ENCODE results near the gene FOXJ2.
"Not testable (repeated sequence)": the region's sequence is repeated elsewhere in the genome, so short reads cannot be mapped to it uniquely, and the experiment has no call there.

The FOXJ2 gene

DNA sequence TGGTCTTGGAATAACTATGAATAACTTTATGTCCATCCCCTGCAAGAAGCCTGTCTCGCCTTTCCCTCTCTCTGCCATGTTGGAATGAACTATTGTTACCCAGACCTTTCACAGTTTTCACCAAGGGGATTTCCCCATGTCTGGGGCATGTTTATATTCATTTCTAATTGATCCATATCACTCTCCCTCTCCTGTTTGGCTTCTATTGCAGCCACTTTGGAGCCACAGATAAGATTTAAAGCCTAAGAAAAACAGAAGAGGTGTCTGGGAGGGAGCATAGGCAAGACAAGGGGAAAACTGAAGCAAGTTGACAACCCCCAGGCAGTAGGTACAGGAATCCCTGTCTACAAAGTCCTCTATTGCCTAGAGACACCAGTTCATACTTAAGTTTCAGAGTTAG, 41.0 kb upstream of the FOXJ2 start:
- peak overlapping the region; percentile 99 for H3K27ac ChIP-seq
- no peaks in the 10 kb centered on the region for H3K9me3 ChIP-seq
- no peaks in the 10 kb centered on the region for H3K27me3 ChIP-seq
- peak overlapping the region in 1 of 2 experiments; percentile 57 for H3K4me3 ChIP-seq (ENCODE audit: low read depth in 1 of 2, low read length in 1 of 2)
- H3K4me1 ChIP-seq (ENCODE audit: control insufficient read depth in 1 of 2, insufficient read depth in 1 of 2, low read depth in 1 of 2, low read length in 1 of 2) = peaks cover 90 to 92% of the 10 kb centered on the region in 2 experiments
- TF ChIP-seq, protein P1, sequence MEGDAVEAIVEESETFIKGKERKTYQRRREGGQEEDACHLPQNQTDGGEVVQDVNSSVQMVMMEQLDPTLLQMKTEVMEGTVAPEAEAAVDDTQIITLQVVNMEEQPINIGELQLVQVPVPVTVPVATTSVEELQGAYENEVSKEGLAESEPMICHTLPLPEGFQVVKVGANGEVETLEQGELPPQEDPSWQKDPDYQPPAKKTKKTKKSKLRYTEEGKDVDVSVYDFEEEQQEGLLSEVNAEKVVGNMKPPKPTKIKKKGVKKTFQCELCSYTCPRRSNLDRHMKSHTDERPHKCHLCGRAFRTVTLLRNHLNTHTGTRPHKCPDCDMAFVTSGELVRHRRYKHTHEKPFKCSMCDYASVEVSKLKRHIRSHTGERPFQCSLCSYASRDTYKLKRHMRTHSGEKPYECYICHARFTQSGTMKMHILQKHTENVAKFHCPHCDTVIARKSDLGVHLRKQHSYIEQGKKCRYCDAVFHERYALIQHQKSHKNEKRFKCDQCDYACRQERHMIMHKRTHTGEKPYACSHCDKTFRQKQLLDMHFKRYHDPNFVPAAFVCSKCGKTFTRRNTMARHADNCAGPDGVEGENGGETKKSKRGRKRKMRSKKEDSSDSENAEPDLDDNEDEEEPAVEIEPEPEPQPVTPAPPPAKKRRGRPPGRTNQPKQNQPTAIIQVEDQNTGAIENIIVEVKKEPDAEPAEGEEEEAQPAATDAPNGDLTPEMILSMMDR (IDR thresholded peaks at IDR 0.05) = no peak
- H3K36me3 ChIP-seq = no peaks in the 10 kb centered on the region

- H3K27ac ChIP-seq = peak overlapping the region; percentile 83
- H3K27me3 ChIP-seq = no peaks in the 10 kb centered on the region
- H3K4me3 ChIP-seq (ENCODE audit: low read depth in 1 of 2, low read length in 1 of 2) = peak overlapping the region; percentile 8 to 23
- peaks cover 57 to 59% of the 10 kb centered on the region in 2 experiments for H3K4me1 ChIP-seq (ENCODE audit: control insufficient read depth in 1 of 2, insufficient read depth in 1 of 2, low read depth in 1 of 2, low read length in 1 of 2)
- no peaks in the 10 kb centered on the region for H3K36me3 ChIP-seq
- TF ChIP-seq, protein P1 (IDR thresholded peaks at IDR 0.05) = no peak
- H3K9me3 ChIP-seq = no peaks in the 10 kb centered on the region
These were observed 37.7 kb upstream of the FOXJ2 start for GRCh38 chr12:7994731-7995205.

- Histone ChIP-seq H3K4me1 (ENCODE audit: control insufficient read depth in 1 of 2, insufficient read depth in 1 of 2, low read depth in 1 of 2, low read length in 1 of 2) (peaks cover 51 to 53% of the 10 kb centered on the region in 2 experiments), H3K27ac (peak overlapping the region; percentile 83), H3K36me3 (no peaks in the 10 kb centered on the region), H3K9me3 (no peaks in the 10 kb centered on the region), H3K27me3 (no peaks in the 10 kb centered on the region), H3K4me3 (ENCODE audit: low read depth in 1 of 2, low read length in 1 of 2) (peak overlapping the region; percentile 8 to 23)
- TF ChIP-seq, protein P1 (IDR thresholded peaks at IDR 0.05) = peak; percentile 95
These were observed 37.1 kb upstream of the FOXJ2 start for GRCh38 chr12:7995266-7995963.

DNA sequence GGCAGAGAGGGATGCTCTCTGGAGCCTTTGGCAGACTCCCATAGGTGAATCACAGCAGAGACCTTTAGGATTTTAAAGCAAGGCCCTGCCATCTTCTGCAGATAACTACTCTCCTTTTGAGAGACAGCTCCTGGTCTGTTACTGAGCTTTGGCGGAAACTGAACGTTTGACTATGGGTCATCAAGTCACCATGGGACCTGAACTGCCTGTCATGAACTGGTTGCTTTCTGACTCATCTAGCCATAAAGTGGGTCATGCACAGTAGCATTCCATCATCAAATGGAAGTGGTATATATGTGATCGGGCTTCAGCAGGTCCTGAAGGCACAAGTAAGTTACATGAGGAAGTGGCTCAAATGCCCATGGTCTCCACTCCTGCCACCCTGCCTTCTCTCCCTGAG, 31.7 kb upstream of the FOXJ2 start:
- not testable (repeated sequence) for H3K27me3 ChIP-seq; H3K9me3 ChIP-seq; H3K4me3 ChIP-seq (ENCODE audit: low read depth in 1 of 2, low read length in 1 of 2); H3K4me1 ChIP-seq (ENCODE audit: control insufficient read depth in 1 of 2, insufficient read depth in 1 of 2, low read depth in 1 of 2, low read length in 1 of 2); H3K27ac ChIP-seq; H3K36me3 ChIP-seq

GRCh38 chr12:8001496-8001895, 31.0 kb upstream of the FOXJ2 start:
- H3K4me3 ChIP-seq (ENCODE audit: low read depth in 1 of 2, low read length in 1 of 2); H3K9me3 ChIP-seq; H3K27ac ChIP-seq; H3K27me3 ChIP-seq; H3K4me1 ChIP-seq (ENCODE audit: control insufficient read depth in 1 of 2, insufficient read depth in 1 of 2, low read depth in 1 of 2, low read length in 1 of 2); H3K36me3 ChIP-seq: not testable (repeated sequence)

DNA sequence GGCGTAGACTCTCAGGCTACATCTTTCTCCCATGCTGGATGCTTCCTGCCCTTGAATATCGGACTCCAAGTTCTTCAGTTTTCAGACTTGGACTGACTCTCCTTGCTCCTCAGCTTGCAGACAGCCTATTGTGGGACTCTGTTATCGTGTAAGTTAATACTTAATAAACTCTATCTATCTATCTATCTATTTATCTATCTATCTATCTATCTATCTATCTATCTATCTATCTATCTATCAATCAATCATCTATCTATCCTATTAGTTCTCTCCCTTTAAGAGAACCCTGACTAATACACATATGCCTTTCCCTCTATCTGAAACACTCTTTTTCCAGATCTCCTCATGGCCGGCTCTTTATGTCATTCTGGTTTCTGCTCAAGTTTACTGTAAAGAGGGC, 27.6 kb upstream of the FOXJ2 start:
- H3K9me3 ChIP-seq; H3K4me1 ChIP-seq (ENCODE audit: control insufficient read depth in 1 of 2, insufficient read depth in 1 of 2, low read depth in 1 of 2, low read length in 1 of 2); H3K27ac ChIP-seq; H3K36me3 ChIP-seq; H3K27me3 ChIP-seq; H3K4me3 ChIP-seq (ENCODE audit: low read depth in 1 of 2, low read length in 1 of 2): not testable (repeated sequence)

DNA sequence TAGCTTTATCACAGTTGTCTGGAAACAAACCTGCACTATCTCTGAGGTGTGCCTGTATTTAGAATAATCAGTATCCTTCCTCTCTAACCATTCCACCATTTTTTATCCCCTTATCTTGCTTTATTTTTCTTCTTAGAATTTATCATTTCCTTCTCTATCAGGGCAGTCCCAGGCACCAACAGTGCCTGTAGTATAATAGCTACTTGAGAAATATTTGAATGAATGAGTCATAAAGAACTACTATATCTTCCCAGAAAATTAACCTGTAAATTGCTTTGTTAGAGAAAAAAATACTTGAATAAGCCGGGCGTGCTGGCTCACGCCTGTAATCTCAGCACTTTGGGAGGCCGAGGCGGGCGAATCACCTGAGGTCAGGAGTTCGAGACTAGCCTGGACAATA, 21.2 kb upstream of the FOXJ2 start:
- Histone ChIP-seq H3K27ac (no peak overlapping the region), H3K9me3 (no peaks in the 10 kb centered on the region), H3K27me3 (peaks cover 10% of the 10 kb centered on the region), H3K4me3 (ENCODE audit: low read depth in 1 of 2, low read length in 1 of 2) (no peak overlapping the region), H3K4me1 (ENCODE audit: control insufficient read depth in 1 of 2, insufficient read depth in 1 of 2, low read depth in 1 of 2, low read length in 1 of 2) (no peaks in the 10 kb centered on the region), H3K36me3 (no peaks in the 10 kb centered on the region)
- TF ChIP-seq, protein P1 (IDR thresholded peaks at IDR 0.05) = no peak
